Measurements from ENCODE around the gene NXPE3.

NXPE3 gene

DNA sequence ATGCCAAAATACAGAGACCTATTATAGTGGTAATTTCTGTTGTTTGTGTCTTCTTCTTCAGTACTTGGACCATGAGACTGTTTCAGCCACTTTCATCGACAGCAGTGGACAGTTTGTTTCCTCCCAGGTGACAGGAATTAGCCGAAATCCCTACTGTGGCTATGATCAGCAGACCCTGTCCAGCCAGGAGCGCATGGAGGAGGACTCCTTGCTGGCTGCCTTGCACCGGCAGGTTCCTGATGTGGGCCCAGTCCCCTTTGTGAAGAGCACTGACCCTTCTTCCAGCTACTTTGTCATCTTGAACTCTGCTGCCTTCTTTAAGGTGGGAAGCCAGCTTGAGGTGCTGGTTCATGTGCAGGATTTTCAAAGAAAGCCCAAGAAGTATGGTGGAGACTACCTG is 22.2 kb downstream of the NXPE3 start:
- Histone ChIP-seq H3K4me1 (no peaks in the 10 kb centered on the region), H3K36me3 (peaks cover 39% of the 10 kb centered on the region), H3K9me3 (no peaks in the 10 kb centered on the region), H3K4me3 (ENCODE audit: low read depth, low read length) (no peak overlapping the region), H3K27me3 (no peaks in the 10 kb centered on the region)
- no peak for DNase-seq
- TF ChIP-seq, protein P1, sequence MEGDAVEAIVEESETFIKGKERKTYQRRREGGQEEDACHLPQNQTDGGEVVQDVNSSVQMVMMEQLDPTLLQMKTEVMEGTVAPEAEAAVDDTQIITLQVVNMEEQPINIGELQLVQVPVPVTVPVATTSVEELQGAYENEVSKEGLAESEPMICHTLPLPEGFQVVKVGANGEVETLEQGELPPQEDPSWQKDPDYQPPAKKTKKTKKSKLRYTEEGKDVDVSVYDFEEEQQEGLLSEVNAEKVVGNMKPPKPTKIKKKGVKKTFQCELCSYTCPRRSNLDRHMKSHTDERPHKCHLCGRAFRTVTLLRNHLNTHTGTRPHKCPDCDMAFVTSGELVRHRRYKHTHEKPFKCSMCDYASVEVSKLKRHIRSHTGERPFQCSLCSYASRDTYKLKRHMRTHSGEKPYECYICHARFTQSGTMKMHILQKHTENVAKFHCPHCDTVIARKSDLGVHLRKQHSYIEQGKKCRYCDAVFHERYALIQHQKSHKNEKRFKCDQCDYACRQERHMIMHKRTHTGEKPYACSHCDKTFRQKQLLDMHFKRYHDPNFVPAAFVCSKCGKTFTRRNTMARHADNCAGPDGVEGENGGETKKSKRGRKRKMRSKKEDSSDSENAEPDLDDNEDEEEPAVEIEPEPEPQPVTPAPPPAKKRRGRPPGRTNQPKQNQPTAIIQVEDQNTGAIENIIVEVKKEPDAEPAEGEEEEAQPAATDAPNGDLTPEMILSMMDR (IDR thresholded peaks at IDR 0.05; ENCODE audit: low read depth, low read length) = no peak

DNA sequence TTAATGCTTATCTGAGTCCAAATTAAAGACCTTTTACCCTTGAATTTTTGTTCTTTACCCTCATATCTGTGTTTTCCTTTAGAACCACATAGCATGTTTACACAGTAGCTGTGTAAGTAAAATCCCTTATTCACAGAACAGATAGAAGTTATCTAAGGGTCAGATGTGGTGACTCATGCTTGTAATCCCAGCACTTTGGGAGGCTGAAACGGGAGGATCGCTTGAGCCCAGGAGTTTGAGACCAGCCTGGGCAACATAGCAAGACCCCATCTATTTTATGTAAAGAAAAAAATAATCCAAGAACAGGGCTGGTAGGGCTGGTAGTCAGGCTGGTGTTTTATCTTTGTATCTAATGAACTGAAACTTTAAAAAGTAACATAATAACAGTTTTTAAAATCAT is 23.2 kb downstream of the NXPE3 start:
- H3K4me3 ChIP-seq (ENCODE audit: low read depth, low read length) = no peak overlapping the region
- H3K4me1 ChIP-seq = no peaks in the 10 kb centered on the region
- no peaks in the 10 kb centered on the region for H3K27me3 ChIP-seq
- no peaks in the 10 kb centered on the region for H3K9me3 ChIP-seq
- TF ChIP-seq, protein P1 (IDR thresholded peaks at IDR 0.05; ENCODE audit: low read depth, low read length) = no peak
- peaks cover 29% of the 10 kb centered on the region for H3K36me3 ChIP-seq
- DNase-seq = no peak

DNA sequence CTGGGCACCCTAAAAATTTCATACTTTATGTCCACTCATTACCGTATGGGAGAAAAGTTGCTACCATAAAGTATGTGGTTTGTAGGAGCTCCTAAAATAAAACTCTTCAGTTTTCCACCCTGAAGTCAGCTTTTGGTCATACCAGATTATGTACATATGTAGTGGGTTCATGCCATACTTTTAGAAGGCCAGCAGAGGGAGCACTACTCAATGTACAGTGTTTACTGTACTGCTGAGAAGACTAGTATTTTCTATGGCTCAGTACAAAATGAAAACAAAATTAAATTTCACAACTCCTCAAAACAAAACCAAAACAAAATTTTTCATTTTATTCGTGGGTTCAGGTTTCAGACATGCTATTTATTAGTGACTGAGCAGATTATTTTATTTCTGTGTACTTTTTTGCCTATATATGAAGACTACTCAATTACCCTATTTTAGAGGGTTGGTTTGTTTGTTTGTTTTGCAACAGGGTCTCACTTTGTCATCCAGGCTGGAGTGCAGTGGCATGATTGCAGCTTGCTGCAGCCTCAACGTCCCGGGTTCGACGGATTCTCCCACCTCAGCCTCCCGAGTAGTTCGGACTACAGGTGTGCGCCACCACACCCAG is 24.3 kb downstream of the NXPE3 start:
- Histone ChIP-seq H3K36me3 (peaks cover 26% of the 10 kb centered on the region), H3K4me3 (ENCODE audit: low read depth, low read length) (no peak overlapping the region), H3K4me1 (no peaks in the 10 kb centered on the region), H3K9me3 (no peaks in the 10 kb centered on the region), H3K27me3 (no peaks in the 10 kb centered on the region)
- TF ChIP-seq, protein P1 (IDR thresholded peaks at IDR 0.05; ENCODE audit: low read depth, low read length) = peak; percentile 94
- DNase-seq = peak; percentile 52

DNA sequence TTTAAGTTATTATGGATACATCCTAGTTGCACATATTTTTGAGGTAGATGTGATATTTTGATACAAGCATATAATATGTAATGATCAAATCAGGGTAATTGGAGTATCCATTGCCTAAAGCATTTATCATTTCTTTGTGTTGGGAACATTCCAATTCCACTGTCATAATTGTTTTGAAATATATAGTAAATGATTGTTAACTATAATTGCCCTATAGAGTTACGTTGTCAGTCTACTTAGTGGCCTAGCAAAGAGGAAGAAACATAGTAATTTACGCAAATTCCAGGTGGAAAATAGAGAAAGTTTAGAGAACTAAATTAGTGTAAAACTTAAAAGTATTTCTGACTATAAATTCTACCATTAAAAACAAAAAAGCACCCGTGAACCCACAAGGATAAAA is 24.9 kb downstream of the NXPE3 start:
- no peak overlapping the region for H3K4me3 ChIP-seq (ENCODE audit: low read depth, low read length)
- H3K9me3 ChIP-seq = no peaks in the 10 kb centered on the region
- TF ChIP-seq, protein P1 (IDR thresholded peaks at IDR 0.05; ENCODE audit: low read depth, low read length) = no peak
- peaks cover 26% of the 10 kb centered on the region for H3K36me3 ChIP-seq
- no peak for DNase-seq
- H3K4me1 ChIP-seq = no peaks in the 10 kb centered on the region
- no peaks in the 10 kb centered on the region for H3K27me3 ChIP-seq

DNA sequence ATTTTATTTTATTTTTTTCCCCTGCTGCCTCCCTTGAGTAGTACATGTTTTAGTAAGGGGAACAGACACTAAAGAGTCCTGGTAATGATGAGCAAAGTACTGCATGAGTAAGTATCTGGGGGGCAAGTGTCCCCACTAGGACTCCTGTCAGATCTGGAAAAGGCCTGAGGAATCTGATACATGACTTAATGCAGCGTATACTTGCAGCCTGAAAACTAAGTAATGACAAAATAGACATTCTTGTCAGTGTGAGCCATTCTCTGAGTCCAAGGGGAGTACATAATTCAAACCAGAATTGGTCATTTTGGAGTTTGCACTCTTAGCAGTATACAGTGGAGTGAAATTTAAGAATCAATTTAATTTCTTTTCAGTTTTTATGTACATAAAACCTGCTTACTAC is 27.5 kb downstream of the NXPE3 start:
- peaks cover 26% of the 10 kb centered on the region for H3K36me3 ChIP-seq
- no peak for DNase-seq
- no peaks in the 10 kb centered on the region for H3K27me3 ChIP-seq
- TF ChIP-seq, protein P1 (IDR thresholded peaks at IDR 0.05; ENCODE audit: low read depth, low read length) = no peak
- H3K9me3 ChIP-seq = no peaks in the 10 kb centered on the region
- H3K4me1 ChIP-seq = peaks cover 4% of the 10 kb centered on the region; the same call in 1 of the 2 replicates
- no peak overlapping the region for H3K4me3 ChIP-seq (ENCODE audit: low read depth, low read length)

DNA sequence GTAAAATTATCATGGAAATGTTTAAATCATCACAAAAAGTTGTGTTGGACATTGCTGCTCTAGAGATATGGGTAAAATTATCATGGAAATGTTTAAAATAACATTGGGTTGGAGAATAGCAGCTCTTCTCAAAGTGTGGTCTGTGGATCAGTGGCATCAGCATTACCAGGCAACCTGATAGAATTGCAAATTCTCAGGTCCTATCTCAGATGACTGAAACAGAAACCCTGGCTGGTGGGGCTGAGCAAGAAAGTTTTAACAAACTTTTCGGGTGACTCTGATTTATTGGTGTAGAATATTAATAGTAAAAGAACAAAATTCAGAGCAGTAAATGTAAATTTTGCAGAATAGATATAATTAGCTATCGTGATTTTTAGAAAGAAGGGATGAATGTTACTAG is 28.9 kb downstream of the NXPE3 start:
- Histone ChIP-seq H3K9me3 (no peaks in the 10 kb centered on the region), H3K27me3 (no peaks in the 10 kb centered on the region), H3K4me3 (ENCODE audit: low read depth, low read length) (no peak overlapping the region), H3K4me1 (peaks cover 4% of the 10 kb centered on the region; the same call in 1 of the 2 replicates), H3K36me3 (peaks cover 17% of the 10 kb centered on the region)
- TF ChIP-seq, protein P1 (IDR thresholded peaks at IDR 0.05; ENCODE audit: low read depth, low read length) = no peak
- DNase-seq = no peak

Measured in BE2C (cell line).